Measurements from ENCODE around the gene FBXL5.

Gene FBXL5

DNA sequence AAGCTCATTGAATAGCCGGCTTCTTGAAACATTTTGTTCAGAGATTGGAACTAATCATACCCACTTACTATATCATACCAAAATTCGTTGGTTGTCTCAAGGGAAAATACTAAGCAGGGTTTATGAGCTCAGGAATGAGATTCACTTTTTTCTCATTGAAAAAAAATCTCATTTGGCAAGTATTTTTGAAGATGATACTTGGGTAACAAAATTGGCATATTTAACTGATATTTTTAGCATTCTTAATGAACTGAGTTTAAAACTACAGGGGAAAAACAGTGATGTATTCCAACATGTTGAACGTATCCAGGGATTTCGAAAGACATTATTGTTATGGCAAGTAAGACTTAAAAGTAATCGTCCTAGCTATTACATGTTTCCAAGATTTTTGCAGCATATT is 32.9 kb upstream of the FBXL5 start:
- no peak overlapping the region for H3K4me3 ChIP-seq (ENCODE audit: low read length)
- TF ChIP-seq ZNF274 (IDR thresholded peaks at IDR 0.05; ENCODE audit: low read depth, low read length), result no peak

DNA sequence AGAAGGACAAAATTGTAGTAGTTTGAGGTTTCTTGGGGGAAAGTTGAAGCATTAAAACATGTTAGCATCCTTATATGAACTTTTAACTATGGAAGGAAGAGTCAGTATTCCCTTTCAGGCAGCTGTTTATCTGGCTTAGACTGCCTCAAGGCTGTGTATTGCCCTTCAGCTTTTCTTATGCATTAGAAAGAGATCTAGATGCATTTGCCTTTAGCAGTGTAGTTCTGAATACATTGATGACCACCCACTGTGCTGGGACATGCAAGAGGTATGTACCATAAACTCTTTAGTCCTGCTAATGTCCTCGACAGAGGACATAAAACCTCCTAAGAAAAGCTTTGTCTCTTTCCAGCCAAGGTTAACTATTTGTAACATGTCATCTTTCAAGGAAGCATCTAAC is 29.3 kb upstream of the FBXL5 start:
- no peak overlapping the region for H3K4me3 ChIP-seq (ENCODE audit: low read length)
- TF ChIP-seq ZNF274 (IDR thresholded peaks at IDR 0.05; ENCODE audit: low read depth, low read length), result no peak

DNA sequence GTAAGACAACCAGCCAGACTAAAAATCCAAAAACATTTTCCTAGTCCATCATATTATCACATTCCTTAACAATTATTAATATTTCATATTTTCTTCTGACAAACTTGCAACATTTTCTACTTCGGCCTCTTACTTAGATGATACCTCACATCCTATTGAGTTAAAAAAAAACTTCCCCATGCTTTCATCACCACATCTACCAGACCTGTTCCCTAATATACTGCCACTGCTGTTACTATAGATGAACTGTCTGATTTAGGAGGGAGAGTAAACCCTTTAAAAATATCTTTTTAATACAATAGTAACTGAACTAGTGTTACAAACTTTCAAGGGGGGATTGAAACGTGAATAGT is 28.0 kb upstream of the FBXL5 start:
- no peak for TF ChIP-seq ZNF274 (IDR thresholded peaks at IDR 0.05; ENCODE audit: low read depth, low read length)
- H3K4me3 ChIP-seq (ENCODE audit: low read length), result peak overlapping the region; percentile 94; the same call in 1 of the 2 replicates

DNA sequence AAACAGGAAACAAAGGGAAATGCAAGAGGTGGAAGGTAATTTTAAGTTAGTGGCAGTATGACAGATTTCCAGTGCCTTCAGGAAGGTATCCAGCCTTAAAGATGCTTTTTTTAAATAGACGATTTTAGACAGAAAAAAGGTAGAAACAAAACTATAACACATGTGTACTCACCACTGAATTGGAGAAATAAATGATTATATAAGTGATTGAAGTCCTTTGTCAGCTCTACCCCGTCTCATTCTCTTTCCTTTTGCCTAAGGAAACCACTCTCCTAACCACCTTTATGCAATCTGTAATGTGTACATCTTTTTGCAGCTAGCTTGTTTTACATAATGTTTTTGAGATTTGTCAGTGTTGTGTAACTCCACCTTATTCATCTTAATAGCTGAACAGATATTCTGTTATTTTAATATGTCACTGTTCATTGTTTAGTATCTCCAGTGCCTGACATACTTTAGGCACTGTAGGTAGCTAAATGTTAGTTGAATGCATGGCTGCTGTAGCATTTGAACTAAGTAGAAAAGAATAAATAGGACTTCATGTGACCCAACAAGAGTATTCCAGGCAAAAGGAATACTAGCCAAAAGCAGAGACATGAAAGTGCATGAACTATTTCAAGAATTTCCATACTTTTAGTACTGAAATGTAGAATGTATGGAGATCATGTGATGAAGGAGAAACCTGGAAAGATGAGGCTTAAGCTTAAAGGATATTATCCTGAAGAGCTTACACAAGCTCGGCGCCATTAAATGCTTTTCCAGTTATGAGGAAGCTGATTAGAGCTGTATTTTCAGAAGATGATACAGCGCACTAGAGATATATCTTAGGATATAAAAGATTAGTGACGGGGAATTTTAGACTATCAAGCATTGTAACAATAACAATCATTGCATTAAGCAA is 27.3 kb upstream of the FBXL5 start:
- peak overlapping the region; percentile 94 for H3K4me3 ChIP-seq (ENCODE audit: low read length)
- no peak for TF ChIP-seq ZNF274 (IDR thresholded peaks at IDR 0.05; ENCODE audit: low read depth, low read length)

DNA sequence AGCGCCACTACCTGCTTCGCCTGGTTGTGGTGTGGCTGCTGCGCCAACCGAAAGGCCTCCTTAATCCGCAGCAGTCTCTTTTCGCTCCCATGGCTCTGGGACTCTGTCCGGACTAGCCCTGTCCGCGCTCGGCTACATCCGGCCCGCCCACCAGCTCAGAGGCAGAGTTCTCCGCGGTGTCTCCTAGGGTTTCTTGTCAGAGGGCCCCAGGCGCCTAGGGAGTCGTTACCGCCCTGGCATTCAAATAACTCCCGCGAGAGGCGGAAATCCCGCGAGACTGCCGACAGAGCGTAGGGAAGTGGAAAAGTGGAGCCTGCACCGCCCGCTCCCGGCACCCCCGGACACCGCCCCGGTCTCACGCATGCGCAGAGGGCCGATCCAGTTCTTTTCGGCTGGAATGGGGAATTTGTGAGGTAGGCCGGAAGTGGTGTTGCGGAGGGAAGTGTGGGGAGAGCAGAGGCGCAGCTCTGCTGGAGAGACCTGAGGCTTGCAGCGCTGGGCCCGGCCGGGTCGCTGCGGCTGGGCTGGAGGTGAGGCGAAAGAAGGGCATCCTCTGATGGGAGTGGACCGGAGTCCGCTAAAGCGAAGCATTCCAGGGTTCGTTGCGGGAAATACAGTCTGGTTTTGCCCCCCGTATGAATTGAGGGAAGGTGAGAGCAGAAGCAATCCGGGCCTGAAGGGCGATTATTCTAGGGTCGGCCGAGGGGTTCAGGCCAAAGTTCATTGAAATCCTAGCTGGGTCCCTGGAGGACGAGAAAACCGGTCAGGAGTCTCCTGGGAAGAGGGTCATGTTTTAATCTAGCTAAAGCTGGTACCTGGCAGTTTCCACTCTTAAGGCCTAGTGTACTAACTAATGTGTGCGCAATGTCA is 26.4 kb upstream of the FBXL5 start, which contains the start of gene FAM200B:
Gene FAM200B, plus strand, starts transcription at position 456 of the 870 bp plus-strand sequence. CDS start 5,151 bp downstream, outside the sequence.
- TF ChIP-seq ZNF274 (IDR thresholded peaks at IDR 0.05; ENCODE audit: low read depth, low read length), result no peak
- H3K4me3 ChIP-seq (ENCODE audit: low read length), result peak within 1 kb of the TSS; percentile 94

DNA sequence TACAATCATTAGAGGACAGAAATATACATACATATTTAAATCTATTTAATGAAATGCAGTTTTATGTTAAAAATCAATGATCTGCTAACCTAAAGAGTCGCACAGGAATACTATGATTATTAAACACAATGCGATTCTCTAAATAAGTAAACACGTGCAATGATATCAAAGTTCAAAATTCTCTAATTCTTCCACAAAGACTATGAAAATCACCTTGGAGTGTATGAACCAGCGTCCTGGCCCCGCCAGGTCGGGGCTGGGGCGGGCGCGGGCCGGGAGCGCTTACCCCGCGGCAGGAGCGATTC is 25.9 kb upstream of the FBXL5 start:
- no peak for TF ChIP-seq ZNF274 (IDR thresholded peaks at IDR 0.05; ENCODE audit: low read depth, low read length)
- H3K4me3 ChIP-seq (ENCODE audit: low read length), result peak overlapping the region; percentile 94

DNA sequence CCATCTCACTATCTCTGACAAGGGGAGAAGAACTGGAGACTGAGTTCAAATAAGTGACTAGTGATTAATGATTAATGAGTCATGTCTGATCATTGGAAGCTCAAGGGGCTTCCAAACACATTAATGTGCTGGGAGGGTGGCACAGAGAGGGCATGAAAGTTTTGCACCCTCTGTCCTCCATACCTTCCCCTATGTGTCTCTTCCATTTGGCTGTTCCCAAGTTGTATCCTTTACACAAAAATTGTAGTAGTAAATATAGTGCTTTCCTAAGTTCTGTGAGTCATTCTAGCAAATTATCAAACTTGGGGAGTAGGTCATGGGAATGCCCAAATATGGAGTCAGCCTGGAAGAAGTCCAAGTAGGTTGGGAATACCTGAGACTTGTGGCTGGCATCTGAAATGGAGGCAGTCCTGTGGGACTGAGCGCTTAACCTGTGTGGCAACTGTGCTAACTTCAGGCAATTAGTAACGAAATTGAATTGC is 22.4 kb upstream of the FBXL5 start:
- peak overlapping the region; percentile 37; the same call in 1 of the 2 replicates for H3K4me3 ChIP-seq (ENCODE audit: low read length)
- no peak for TF ChIP-seq ZNF274 (IDR thresholded peaks at IDR 0.05; ENCODE audit: low read depth, low read length)

DNA sequence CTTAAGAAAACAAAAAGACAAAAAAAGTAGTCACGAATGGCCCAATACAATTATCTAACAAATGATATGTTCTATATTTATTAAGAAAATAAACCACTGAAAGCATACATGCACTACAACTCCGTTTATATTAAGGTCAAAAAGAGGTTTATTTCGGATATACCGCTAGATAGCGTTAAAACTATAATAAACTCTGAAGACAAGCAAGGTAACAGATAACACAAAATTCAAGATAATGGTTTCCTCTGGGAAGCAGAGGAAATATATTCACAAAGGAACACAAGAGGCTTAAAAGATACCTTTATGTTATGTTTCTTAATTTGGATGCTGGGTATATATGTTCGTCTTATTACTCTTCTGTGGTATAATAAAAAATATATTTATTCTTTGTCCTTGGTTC is 21.7 kb upstream of the FBXL5 start:
- H3K4me3 ChIP-seq (ENCODE audit: low read length), result no peak overlapping the region
- no peak for TF ChIP-seq ZNF274 (IDR thresholded peaks at IDR 0.05; ENCODE audit: low read depth, low read length)

DNA sequence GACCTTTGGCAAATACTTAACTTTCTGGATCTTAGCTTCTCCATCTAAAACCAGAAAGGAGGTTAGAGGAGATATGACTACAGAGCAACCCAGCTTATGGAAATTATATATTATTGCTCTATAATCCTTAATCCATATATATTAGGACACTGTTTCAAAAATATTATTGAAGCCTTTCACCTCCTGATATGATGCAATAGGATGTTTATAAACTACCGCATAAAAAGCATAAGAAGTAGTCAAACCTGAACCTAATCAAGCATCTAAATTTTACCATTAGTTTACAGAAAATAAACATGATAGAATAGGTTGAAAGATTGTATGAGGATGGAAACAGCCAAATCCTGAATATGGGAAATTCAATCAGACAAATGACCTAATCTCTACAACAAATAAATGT is 20.9 kb upstream of the FBXL5 start:
- no peak for TF ChIP-seq ZNF274 (IDR thresholded peaks at IDR 0.05; ENCODE audit: low read depth, low read length)
- no peak overlapping the region for H3K4me3 ChIP-seq (ENCODE audit: low read length)

DNA sequence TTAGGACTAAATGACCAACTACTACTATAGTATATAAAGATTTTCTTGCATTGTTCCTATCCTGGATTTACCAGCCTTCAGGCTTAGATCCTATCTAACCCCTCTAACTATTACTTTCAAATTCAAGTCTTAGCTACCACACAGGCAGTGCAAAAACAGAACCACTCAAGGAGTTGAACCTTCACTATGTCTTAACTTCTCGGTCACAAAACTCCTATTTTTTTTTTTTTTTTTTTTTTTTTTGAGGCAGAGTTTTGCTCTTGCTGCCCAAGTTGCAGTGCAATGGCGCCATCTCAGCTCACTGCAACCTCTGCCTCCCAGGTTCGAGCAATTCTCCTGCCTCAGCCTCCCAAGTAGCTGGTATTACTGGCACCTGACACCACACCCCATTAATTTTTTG is 20.2 kb upstream of the FBXL5 start:
- no peak overlapping the region for H3K4me3 ChIP-seq (ENCODE audit: low read length)
- TF ChIP-seq ZNF274 (IDR thresholded peaks at IDR 0.05; ENCODE audit: low read depth, low read length), result no peak

DNA sequence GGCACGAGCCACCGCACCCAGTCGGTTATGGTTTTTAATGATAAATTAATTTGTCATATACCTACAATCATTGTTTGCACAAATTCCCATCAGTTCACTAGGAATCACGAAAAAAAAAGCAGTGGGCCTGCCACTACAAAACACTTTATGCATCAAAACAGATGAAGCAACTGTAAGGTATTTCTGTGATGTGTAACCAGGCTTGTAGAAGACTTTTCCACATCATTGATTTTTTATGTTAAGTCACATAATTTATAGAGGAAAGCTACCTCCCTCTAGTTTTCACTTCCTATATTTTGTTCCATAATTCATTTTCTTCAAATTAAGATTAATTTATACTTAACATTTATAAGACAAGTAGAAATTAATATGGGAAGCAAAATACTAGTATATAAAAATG is 19.8 kb upstream of the FBXL5 start:
- no peak for TF ChIP-seq ZNF274 (IDR thresholded peaks at IDR 0.05; ENCODE audit: low read depth, low read length)
- H3K4me3 ChIP-seq (ENCODE audit: low read length), result no peak overlapping the region

DNA sequence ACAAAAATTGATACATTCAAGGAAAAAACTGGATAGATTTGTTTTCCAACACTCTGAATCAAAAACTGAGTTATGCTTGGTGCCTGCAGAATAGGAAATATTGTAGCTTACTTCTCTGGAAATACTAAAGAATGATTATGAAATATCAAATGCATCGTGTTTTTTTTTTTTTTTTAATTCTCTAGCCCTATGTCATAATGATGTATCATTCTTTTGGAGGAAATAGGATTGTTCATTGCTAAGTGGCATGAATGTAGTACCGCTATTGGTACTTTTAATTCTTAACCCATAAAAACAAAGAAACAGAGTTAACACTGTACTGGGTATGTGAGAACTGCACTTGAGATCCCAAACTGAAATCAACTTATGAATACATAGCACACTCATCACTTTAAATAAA is 18.9 kb upstream of the FBXL5 start:
- H3K4me3 ChIP-seq (ENCODE audit: low read length), result no peak overlapping the region
- no peak for TF ChIP-seq ZNF274 (IDR thresholded peaks at IDR 0.05; ENCODE audit: low read depth, low read length)

DNA sequence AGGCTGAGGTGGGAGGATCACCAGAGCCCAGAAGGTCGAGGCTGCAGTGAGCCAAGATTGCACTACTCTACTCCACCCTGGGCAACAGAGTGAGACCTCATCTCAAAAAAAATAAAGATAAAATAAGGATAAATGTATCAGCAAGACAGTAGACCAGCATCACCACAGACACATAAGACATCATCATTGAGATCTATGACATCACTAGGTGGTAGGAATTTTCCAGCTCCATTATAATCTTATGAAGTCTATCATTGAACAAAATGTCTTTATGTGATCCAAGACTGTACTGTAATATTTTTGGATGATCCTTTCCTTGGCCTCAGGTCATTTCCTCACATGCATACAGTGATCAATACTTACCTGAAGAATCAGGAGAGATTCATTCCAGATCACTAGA is 18.2 kb upstream of the FBXL5 start:
- no peak for TF ChIP-seq ZNF274 (IDR thresholded peaks at IDR 0.05; ENCODE audit: low read depth, low read length)
- no peak overlapping the region for H3K4me3 ChIP-seq (ENCODE audit: low read length)

DNA sequence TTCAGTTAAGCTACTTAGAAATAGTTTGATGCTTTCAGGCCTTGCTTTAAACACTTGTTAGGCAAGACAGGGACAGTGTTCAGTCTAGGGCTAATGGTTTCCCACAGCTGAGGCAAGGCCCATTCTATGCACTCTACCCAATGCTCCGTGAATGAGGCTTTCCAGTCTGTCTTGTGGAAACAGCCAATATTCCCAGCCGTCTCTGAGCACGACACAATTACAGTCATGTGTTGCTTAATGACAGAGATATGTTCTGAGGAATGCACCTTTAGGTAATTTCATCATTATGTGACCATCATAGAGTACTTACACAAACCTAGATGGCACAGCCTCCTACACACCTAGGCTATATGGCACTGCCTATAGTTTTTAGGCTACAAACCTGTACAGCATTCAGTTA is 16.9 kb upstream of the FBXL5 start:
- TF ChIP-seq ZNF274 (IDR thresholded peaks at IDR 0.05; ENCODE audit: low read depth, low read length), result no peak
- no peak overlapping the region for H3K4me3 ChIP-seq (ENCODE audit: low read length)

DNA sequence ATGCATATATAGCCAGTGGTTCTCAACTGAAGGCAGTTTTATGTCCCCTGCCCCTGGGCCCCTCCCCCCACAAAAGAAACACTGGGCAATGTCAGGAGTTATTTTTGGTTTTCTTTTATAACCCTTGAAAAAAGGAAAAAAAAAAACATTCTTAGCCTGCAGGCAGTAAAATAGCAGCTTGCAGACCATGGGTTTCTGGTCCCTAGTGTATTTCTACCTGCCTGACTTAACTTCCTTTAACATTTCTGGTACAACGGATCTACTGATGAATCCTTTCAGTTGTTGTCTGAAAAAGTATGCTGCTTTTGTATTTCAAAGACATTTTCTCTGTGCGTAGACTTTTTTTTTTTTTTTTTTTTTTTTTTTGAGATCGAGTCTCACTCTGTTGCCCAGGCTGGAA is 15.4 kb upstream of the FBXL5 start:
- H3K4me3 ChIP-seq (ENCODE audit: low read length), result no peak overlapping the region

More for the DNA sequence above, 15.4 kb upstream of the FBXL5 start:
- no peak for TF ChIP-seq ZNF274 (IDR thresholded peaks at IDR 0.05; ENCODE audit: low read depth, low read length)

All from GM08714 (cell line).